ENCODE results near the gene DOCK4. TPM values are rescaled to one million over a fixed set of nuclear protein-coding genes. Genes with fewer than 3 reads are reported as not detected.
"Not testable (repeated sequence)": the region's sequence is repeated elsewhere in the genome, so short reads cannot be mapped to it uniquely, and the experiment has no call there.

The DOCK4 gene
- polyA plus RNA-seq, 3 donors = 20.5 to 27.6 (median 24.6) TPM

DNA sequence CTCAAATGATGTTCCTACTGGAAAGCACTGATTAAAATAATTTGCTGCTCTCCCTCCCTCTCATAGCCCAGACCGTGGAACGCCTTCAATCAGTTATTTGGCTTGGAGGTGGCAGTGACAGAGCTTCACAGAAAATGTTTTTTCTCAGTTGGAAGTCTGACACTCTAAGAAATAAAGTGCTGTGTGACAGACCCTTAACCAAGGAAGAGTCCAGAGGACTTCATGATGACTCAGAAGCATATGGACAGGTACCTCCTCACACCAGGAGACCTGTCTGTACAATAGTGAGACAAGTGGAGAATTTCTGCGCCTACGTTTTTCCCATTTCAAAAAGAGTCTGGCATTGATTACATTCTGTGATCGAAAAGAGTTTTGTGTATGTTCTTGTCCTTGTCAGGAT, 295.5 kb downstream of the DOCK4 start:
- no peak for DNase-seq (ENCODE audit: extremely low read depth in 1 of 11, low read depth in 9 of 11, low spot score in 4 of 11)

DNA sequence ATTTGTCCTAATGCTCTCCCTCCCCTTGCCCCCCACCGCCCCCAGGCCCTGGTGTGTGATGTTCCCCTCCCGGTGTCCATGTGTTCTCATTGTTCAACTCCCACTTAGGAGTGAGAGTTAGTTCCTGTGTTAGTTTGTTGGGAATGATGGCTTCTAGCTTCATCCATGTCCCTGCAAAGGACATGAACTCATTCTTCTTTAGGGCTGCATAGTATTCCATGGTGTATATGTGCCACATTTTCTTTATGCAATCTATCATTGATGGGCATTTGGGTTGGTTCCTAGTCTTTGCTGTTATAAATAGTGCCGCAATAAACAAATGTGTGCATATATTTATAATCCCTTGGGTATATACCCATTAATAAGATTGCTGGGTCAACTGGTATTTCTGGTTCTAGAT, 297.5 kb downstream of the DOCK4 start:
- not testable (repeated sequence) for DNase-seq (ENCODE audit: extremely low read depth in 1 of 11, low read depth in 9 of 11, low spot score in 4 of 11)

DNA sequence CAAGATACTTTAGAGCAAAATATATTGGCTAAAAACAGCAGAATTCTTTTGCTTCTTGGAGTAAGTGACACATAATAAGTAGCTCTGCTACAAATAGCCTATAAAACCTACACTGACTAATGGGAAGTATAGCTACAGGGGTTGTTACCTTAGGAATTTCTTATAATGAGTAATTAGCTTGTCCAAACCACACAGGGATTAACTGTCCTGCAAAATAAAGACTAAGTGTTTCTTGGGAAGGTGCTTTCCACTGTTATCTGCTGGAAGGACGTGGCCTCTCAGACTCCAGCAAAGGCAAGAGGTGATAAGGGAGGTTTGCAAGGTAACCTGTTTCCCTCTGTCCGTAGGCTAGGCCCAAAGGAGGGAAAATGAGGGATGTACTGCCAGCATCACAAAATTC, 302.4 kb downstream of the DOCK4 start:
- no peak for DNase-seq (ENCODE audit: extremely low read depth in 1 of 11, low read depth in 9 of 11, low spot score in 4 of 11)

DNA sequence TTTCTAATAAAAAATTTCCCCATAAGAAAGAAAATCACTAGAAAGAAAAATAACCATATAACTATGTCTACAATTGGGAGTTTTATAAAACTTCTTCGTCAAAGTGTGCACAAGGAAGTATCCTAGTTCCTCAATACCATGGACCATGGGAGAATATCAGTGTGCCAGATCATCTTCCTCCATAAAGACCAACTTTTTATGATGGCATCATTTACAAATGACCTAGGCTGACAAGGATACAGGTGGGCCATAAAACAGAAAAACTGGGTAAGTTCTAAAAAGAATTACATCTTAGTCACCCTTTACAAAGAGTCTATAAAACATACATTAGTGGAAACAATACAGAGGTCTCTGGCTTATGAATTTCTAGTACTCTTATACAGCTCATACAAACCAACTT, 303.2 kb downstream of the DOCK4 start:
- DNase-seq (ENCODE audit: extremely low read depth in 1 of 11, low read depth in 9 of 11, low spot score in 4 of 11) = no peak

DNA sequence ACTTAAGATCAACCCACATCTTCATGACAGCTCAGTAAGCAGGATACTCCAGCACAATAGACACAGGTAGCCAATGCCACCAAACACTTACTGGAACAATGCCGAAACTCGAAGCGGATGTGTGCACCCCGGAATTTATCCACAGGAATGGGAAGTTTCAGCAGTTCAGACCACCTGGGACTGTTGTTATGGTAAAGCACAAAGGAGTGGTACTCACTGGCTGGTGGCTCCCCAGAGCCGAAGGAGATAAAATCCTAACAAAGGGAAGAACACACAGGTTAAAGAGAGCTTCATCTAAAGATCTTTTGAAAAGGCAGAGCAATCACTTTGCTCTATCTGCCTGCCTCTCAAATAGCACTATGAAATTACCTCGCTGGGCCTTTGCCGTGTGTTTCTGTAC, 305.9 kb downstream of the DOCK4 start:
- DNase-seq (ENCODE audit: extremely low read depth in 1 of 11, low read depth in 9 of 11, low spot score in 4 of 11) = no peak

DNA sequence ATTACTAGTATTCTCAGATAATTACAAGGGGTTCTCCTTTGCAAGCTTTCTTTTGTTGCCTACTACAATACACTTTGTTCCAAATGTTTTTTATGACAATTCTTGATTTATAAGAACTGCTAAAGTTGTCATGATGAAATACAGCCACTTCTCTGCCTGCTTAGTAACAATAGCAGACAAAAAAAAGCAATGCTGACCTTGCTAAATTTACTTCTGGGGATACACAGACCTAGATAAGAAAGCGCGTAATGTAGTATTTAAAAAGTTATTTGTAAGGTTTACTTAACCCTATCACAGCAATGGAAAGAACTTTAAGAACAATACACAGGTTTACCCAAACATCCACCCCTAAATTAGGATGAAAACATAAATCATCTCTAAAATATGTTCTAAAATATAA, 311.1 kb downstream of the DOCK4 start:
- no peak for DNase-seq (ENCODE audit: extremely low read depth in 1 of 11, low read depth in 9 of 11, low spot score in 4 of 11)

DNA sequence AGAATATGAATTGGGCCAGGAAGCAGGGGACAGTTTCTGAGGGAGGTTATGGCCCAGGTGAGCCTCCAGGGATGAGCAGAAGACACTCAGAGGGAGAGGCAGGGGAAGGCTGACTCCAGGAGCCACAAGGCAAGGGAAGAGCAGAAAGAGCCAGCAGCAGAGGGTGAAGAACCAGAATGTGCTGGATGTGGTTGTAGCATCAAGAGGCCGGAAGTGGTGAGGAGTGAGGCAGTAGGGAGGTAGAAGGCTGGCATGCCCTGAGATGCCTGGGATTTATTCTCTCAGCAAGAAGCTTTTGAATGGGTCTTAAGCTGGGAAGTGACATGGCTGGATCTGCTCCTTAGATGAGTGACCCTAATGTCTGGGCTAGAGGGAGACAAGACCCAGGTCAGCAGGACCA, 311.7 kb downstream of the DOCK4 start:
- DNase-seq (ENCODE audit: extremely low read depth in 1 of 11, low read depth in 9 of 11, low spot score in 4 of 11) = no peak

DNA sequence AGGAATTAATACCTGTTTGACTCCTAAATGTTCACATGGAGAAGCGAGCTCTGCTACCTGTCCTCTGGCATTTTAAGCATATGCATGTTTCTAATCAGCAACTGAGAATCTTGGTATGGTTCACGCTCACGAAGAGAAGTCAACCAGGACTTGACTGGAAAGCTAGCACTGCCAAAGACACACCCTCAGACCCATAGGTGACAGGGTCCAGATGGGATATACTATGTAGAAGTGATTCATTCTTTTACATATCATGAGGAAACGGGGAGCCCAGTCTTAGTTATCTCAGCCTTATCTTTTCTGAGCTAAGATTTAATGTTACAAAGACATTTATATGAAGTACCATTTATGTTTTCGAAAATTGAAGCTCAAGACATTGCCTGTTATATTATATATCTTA, 313.0 kb downstream of the DOCK4 start:
- no peak for DNase-seq (ENCODE audit: extremely low read depth in 1 of 11, low read depth in 9 of 11, low spot score in 4 of 11)

DNA sequence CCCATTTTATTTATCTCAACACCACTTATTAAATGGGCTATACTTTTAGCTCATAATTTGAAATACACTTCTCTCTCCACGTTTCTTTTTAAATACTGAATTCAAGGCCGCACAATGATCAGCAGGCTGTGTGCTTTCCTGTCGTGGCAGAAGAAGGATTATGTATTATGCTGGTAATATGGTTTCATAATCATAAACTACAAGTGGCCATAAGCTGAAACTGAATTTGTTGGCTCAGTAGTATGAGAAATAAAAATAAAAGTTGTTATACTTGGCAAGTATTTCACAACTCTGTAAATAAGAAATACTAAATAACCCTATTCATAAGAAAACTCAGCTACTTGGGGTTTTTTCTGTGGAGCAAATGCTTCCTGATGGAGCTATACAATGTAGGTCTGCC, 313.6 kb downstream of the DOCK4 start:
- DNase-seq (ENCODE audit: extremely low read depth in 1 of 11, low read depth in 9 of 11, low spot score in 4 of 11) = no peak

DNA sequence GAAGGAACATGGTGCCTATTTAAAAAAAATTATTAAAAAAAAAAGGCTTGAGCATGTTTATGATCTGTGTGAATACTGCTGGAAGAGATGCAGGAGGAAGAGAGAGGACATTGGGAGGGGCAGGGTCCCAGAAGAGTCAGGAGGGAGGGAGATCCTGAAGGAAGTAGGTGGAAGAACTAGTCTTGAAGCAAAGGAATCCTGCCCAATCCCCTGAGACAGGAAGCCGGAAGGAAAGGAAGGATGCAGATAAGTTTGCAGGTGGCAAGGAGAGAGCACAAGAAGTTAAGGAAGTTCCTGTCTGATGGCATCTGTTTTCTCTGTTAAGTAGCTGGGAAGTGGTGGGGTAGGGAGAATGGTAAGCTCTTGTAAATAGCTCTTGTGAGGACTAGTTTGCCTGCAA, 318.5 kb downstream of the DOCK4 start:
- DNase-seq (ENCODE audit: extremely low read depth in 1 of 11, low read depth in 9 of 11, low spot score in 4 of 11) = no peak

DNA sequence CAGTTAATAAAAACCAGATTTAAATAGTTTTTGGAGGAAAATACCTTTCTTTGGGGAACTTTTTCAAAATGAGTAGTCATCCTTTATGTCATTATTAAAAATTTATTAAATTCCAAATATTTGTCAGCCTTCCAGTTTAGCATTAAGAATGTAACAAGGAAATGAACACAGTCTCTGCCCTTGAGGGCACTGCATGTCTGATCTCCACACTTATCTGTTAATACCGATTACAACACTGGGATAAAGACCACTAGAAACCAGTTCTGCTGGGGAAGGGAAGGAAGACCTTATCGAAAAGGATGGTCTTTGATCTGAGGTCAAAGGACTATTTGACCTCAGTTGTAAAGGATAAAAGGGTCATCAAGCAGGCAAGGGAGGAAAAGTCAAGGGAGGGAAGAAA, 320.0 kb downstream of the DOCK4 start:
- no peak for DNase-seq (ENCODE audit: extremely low read depth in 1 of 11, low read depth in 9 of 11, low spot score in 4 of 11)

DNA sequence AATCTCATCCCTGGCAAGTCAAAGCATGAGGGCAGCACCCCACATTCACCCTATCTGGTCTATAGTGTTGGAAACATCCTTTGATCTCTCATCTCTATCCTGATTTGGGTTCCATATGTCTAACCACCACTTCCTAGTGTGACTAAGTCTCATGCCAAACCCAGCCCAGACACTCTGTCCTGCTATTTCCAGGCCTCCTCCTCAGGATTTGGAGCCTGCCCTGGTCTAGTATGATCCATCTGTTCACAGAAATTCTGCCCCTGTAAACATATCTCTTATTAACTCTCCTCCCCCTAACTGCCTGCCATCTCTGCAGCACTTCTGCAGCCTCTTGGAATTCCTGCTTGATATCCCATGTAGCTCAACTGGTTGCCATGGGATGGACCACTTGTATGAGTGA, 323.0 kb downstream of the DOCK4 start:
- DNase-seq (ENCODE audit: extremely low read depth in 1 of 11, low read depth in 9 of 11, low spot score in 4 of 11) = no peak

DNA sequence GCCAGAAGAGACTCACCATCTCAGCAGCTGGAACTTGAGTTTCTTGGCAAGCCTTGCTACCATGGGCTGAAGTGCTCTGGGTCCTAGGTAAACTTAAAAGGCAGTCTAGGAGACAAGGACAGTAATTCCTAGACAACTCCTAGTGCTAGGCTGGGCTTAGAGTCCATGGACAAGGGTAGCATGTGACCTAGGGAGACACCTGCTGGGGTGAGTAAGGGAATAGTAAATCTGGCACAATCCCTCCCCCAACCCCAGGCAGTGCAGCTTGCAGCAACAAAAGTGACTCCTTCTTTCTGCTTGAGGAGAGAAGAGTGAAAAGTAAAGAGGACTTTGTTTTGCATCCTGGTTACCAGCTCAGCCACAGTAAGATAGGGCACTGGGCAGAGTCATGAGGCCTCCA, 327.4 kb downstream of the DOCK4 start:
- no peak for DNase-seq (ENCODE audit: extremely low read depth in 1 of 11, low read depth in 9 of 11, low spot score in 4 of 11)

DNA sequence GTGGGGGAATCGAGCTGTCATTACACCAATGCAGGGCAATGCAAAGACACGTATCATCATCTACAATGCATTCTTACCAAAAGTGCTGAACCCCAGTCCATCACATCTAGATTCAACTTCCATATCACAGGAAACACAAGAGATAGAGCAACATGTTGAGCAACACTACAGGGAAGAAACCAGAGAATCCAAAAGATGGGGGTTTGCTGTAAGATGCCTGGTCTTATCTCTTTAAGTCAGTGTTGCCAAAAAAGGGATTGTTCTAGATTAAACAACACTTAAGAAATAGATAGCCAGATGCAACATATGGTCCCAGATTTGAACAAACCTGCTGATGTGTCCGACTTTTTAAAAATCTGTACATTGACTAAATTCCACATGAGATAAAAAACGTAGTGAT, 328.3 kb downstream of the DOCK4 start:
- no peak for DNase-seq (ENCODE audit: extremely low read depth in 1 of 11, low read depth in 9 of 11, low spot score in 4 of 11)

DNA sequence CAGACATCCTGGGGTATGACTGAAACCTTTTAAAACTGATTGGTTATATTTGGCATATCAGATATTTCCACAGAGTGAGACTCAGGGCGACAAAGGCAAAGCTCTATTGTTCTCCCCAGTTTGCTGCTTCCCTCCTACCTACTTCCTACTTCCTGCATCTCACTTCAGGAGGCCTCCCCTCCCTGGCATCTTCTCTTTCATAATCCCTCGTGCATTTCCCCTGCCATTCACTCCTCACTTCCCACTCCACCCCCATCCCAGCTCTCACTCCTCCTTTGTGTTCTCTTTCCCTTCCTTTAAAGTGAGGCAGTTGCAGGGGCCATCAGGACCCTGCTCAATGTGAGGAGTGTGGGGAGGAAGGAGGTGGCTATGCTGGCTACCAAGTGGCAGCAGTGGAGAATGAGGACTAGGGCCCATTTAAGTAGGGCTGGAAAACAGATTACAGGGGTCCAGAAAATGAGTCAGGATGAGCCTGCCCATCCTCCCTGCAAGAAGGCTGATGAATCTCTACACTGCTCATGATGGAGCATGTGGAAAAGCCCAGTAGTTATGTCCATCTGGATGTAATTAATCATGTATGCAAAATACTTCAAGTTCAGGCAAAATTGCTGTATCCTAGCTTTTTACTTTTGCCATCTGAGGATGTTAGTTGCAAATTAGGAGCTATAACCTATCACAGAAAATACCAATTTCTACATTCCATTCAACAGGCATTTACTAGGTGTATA, 332.1 kb downstream of the DOCK4 start:
- DNase-seq (ENCODE audit: extremely low read depth in 1 of 11, low read depth in 9 of 11, low spot score in 4 of 11) = no peak

DNA sequence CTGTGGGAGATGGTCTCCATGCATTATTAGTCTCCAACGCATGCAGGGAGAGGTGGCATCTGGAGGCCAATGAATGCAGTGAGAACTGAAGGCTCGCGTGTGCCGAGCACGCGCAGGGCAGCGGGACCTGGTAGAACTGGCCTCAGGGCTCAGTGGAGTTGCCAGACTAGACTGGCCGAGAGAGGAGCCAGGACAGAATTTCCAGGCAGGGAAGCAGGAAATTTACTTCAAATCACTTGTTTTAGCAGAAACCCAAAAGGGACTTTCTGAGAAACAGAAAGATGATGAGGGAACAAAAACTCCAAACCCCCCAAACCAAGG, 332.9 kb downstream of the DOCK4 start:
- DNase-seq (ENCODE audit: extremely low read depth in 1 of 11, low read depth in 9 of 11, low spot score in 4 of 11) = no peak

DNA sequence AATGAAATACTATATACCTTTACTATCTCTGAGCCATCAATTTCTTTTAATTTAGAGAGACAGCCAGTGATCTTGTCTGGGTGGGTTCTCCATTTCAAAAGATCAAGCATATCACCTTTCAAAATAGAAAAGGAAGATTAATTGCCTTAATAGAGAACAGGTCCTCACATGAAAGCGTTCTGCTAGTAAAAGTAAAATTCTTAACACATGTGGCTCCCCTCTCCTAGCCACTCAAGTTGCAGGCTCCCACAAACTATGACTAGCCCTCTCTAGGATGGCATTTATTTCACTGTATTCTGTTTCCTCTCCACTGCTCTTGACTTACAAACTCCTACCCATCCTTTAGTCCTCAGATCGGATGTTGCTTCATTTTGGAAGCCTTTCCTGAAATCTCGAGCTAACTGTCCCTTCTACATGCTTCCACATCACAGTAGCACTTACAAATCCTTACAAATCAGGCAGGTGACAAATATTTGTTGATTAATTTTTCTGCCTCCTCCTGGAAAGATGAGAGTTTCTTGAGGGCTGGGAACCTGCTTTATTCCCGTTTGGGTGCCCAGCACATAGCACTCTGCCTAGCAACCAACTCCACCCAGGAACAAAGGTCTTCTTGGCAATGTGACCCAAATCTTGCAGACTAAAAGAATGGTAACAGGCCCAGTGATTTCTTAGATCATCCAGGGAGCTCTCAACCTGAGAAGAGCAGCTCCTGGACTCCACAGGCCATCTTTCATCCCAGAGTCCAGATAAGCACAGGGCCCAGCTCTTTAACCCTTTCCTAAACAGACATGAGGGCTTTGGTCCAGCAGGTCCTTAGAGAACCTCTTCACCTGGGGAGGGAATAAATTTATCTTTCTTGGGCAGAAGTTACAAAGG, 333.5 kb downstream of the DOCK4 start:
- peak in 3 of 11 donors; percentile 23 to 54 (median 39) for DNase-seq (ENCODE audit: extremely low read depth in 1 of 11, low read depth in 9 of 11, low spot score in 4 of 11)

DNA sequence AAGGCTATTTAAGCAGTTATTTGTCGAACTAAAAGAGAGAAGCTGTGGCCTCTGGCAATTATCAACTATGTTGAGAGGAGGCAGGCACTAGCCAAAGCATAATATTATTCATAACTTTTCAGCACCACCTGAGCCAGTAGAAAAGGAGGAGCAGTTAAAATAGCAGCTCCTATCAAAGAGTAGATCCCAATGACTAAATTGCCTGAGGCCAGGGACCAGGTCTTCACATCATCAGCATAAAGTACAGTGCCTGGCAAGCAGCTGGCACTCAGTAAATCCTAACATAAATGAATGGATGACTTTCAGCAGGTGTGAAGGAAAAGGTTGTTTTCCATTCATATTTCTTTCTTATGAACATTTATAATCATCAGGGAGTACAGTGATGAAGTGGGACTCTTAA, 334.9 kb downstream of the DOCK4 start:
- DNase-seq (ENCODE audit: extremely low read depth in 1 of 11, low read depth in 9 of 11, low spot score in 4 of 11) = no peak

DNA sequence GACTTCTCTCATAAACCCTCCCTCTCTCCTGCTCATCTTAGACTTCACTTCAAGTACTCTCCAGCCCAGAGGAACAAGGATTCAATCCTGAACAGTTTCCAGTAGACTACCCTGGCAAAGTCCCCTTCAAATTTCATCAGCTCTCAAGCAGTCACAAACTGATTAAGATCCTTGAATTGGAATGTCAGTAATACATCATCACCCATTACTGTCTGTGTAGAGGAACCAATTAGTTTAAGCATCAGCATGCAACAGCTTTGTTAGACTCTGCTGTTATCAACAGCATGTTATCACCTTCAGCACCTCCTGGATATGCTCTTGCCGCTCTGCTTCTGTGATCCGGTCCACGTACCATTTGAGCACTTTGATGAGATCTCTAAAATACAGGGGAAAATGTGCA, 336.9 kb downstream of the DOCK4 start:
- DNase-seq (ENCODE audit: extremely low read depth in 1 of 11, low read depth in 9 of 11, low spot score in 4 of 11) = no peak

DNA sequence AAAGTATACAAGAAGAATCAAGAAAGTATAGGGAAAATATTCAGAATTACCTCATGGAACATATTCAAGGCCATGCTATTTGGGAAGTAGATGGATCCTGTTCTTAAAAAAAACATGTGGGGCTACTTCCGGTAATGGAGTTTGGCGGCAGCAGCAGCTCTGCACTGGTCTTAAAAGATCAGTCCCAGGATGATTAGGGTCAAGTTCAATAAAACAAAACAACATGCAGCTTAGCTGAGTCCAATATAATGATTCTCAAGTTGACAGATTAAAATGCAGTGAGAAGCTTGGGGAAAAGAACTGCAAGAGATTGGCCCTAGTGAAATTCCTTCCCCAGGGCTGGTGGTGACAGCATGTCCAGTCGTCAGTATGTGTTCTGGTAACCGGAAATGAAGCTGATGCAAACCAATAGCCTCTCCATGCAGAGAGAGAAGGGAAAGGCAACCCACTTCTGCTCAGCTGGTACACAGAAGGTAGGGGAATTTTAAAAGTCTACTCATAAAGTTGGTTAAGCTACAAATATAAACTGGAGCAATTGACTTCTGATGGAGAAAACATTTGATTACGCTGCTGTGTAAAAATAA, 338.8 kb downstream of the DOCK4 start:
- peak in 1 of 11 donors; percentile 8 for DNase-seq (ENCODE audit: extremely low read depth in 1 of 11, low read depth in 9 of 11, low spot score in 4 of 11)
